Measurements from ENCODE around the gene CTAG1B.
"Not testable (repeated sequence)": the region's sequence is repeated elsewhere in the genome, so short reads cannot be mapped to it uniquely, and the experiment has no call there.

The CTAG1B gene

GRCh38 chrX:154650221-154650510 is 31.1 kb upstream of the CTAG1B start:
- no peak for TF ChIP-seq POLR2AphosphoS5 (IDR thresholded peaks at IDR 0.05; ENCODE audit: low read depth)
- no peak for TF ChIP-seq CTCF (IDR thresholded peaks at IDR 0.05; ENCODE audit: insufficient read depth, low read length)
- no peak for TF ChIP-seq SPI1 (IDR thresholded peaks at IDR 0.05; ENCODE audit: borderline replicate concordance, low read depth)
- TF ChIP-seq GABPA (IDR thresholded peaks at IDR 0.05; ENCODE audit: low read depth): no peak
- TF ChIP-seq, protein P1, sequence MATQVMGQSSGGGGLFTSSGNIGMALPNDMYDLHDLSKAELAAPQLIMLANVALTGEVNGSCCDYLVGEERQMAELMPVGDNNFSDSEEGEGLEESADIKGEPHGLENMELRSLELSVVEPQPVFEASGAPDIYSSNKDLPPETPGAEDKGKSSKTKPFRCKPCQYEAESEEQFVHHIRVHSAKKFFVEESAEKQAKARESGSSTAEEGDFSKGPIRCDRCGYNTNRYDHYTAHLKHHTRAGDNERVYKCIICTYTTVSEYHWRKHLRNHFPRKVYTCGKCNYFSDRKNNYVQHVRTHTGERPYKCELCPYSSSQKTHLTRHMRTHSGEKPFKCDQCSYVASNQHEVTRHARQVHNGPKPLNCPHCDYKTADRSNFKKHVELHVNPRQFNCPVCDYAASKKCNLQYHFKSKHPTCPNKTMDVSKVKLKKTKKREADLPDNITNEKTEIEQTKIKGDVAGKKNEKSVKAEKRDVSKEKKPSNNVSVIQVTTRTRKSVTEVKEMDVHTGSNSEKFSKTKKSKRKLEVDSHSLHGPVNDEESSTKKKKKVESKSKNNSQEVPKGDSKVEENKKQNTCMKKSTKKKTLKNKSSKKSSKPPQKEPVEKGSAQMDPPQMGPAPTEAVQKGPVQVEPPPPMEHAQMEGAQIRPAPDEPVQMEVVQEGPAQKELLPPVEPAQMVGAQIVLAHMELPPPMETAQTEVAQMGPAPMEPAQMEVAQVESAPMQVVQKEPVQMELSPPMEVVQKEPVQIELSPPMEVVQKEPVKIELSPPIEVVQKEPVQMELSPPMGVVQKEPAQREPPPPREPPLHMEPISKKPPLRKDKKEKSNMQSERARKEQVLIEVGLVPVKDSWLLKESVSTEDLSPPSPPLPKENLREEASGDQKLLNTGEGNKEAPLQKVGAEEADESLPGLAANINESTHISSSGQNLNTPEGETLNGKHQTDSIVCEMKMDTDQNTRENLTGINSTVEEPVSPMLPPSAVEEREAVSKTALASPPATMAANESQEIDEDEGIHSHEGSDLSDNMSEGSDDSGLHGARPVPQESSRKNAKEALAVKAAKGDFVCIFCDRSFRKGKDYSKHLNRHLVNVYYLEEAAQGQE (IDR thresholded peaks at IDR 0.05; ENCODE audit: insufficient replicate concordance, low read depth): no peak
- no peak for DNase-seq (ENCODE audit: low read depth in 1 of 2, low spot score in 1 of 2)
- H3K27me3 ChIP-seq (ENCODE audit: insufficient read depth, poor library complexity, severe bottlenecking): no peaks in the 10 kb centered on the region
- no peak overlapping the region for H3K27ac ChIP-seq (replicated peaks)
- H3K4me3 ChIP-seq (replicated peaks; ENCODE audit: insufficient read depth, low read length): no peak overlapping the region

- H3K27ac ChIP-seq (replicated peaks): no peak overlapping the region
- no peak overlapping the region for H3K4me3 ChIP-seq (replicated peaks; ENCODE audit: insufficient read depth, low read length)
- no peak for TF ChIP-seq GABPA (IDR thresholded peaks at IDR 0.05; ENCODE audit: low read depth)
- TF ChIP-seq, protein P1 (IDR thresholded peaks at IDR 0.05; ENCODE audit: insufficient replicate concordance, low read depth): no peak
- no peak for TF ChIP-seq CTCF (IDR thresholded peaks at IDR 0.05; ENCODE audit: insufficient read depth, low read length)
- TF ChIP-seq POLR2AphosphoS5 (IDR thresholded peaks at IDR 0.05; ENCODE audit: low read depth): no peak
- no peak for TF ChIP-seq SPI1 (IDR thresholded peaks at IDR 0.05; ENCODE audit: borderline replicate concordance, low read depth)
- DNase-seq (ENCODE audit: low read depth in 1 of 2, low spot score in 1 of 2): no peak
- H3K27me3 ChIP-seq (ENCODE audit: insufficient read depth, poor library complexity, severe bottlenecking): no peaks in the 10 kb centered on the region
Measured at GRCh38 chrX:154649503-154650220, 30.6 kb upstream of the CTAG1B start.

DNA sequence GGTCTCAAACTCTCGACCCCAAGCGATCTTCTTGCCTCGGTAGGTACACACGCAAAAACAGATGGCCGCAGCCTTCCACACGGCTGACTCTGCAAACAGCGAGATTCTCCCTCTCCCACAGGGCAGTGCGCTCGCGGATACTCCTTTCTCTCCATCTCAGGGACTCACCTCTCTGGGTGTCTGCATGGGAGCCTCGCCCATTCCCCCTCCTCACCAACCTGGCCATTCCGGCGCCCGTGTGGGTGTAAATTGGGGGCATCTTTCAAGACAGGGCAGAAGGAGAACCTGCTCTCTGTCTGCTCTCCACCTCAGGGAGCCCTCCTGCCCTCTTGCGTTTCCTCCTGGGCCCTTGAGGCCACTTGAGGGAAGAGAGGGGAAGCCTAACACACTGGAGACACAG is 29.8 kb upstream of the CTAG1B start:
- H3K27ac ChIP-seq (replicated peaks): no peak overlapping the region
- no peak for TF ChIP-seq POLR2AphosphoS5 (IDR thresholded peaks at IDR 0.05; ENCODE audit: low read depth)
- no peak for TF ChIP-seq SPI1 (IDR thresholded peaks at IDR 0.05; ENCODE audit: borderline replicate concordance, low read depth)
- TF ChIP-seq, protein P1 (IDR thresholded peaks at IDR 0.05; ENCODE audit: insufficient replicate concordance, low read depth): no peak
- no peak for TF ChIP-seq CTCF (IDR thresholded peaks at IDR 0.05; ENCODE audit: insufficient read depth, low read length)
- no peak for TF ChIP-seq GABPA (IDR thresholded peaks at IDR 0.05; ENCODE audit: low read depth)
- no peaks in the 10 kb centered on the region for H3K27me3 ChIP-seq (ENCODE audit: insufficient read depth, poor library complexity, severe bottlenecking)
- no peak overlapping the region for H3K4me3 ChIP-seq (replicated peaks; ENCODE audit: insufficient read depth, low read length)
- no peak for DNase-seq (ENCODE audit: low read depth in 1 of 2, low spot score in 1 of 2)

GRCh38 chrX:154645745-154646378 is 26.8 kb upstream of the CTAG1B start:
- H3K27me3 ChIP-seq (ENCODE audit: insufficient read depth, poor library complexity, severe bottlenecking); DNase-seq (ENCODE audit: low read depth in 1 of 2, low spot score in 1 of 2); H3K4me3 ChIP-seq (replicated peaks; ENCODE audit: insufficient read depth, low read length); H3K27ac ChIP-seq (replicated peaks): not testable (repeated sequence)

DNA sequence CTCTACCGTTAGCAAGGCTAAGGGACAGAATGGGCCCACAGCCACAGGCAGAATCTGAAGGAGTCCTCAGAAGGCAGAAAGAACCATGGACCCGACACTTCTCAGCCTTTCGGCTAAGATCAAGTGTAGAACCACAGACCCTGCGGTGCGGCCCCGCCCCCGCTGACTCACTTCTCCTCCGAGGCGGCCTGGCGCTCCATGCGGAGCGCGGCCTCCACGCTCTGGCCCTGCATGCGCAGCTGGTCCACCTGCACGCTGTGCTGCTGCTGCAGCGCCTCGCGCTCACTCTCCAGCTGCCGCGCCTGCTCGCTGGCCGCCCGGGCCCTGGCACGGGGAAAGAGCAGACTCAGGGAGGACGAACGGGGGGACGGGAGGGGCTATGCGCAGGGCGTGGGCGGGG is 24.6 kb upstream of the CTAG1B start:
- not testable (repeated sequence) for DNase-seq (ENCODE audit: low read depth in 1 of 2, low spot score in 1 of 2); H3K4me3 ChIP-seq (replicated peaks; ENCODE audit: insufficient read depth, low read length); H3K27me3 ChIP-seq (ENCODE audit: insufficient read depth, poor library complexity, severe bottlenecking); H3K27ac ChIP-seq (replicated peaks)

DNA sequence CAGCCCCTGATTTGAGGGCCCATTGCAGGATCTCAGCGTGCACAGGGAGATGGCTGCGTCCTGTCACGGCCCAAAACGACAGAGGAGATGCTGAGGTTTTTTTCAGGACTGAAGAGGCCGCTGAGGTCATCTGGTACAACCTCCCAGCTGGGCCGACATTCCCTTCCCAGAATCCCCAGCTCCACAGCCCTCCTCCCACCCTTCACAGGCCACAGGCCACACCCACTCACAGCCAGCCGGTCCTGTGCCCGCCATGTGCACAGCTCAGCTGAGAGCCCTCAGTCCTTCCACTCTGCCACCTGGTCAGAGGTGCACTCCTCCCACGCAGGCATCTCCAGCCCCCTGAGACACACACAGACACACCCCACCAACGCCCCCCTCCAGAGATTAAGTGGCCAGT is 22.7 kb upstream of the CTAG1B start:
- not testable (repeated sequence) for H3K4me3 ChIP-seq (replicated peaks; ENCODE audit: insufficient read depth, low read length); H3K27me3 ChIP-seq (ENCODE audit: insufficient read depth, poor library complexity, severe bottlenecking); DNase-seq (ENCODE audit: low read depth in 1 of 2, low spot score in 1 of 2); H3K27ac ChIP-seq (replicated peaks)
